Neural progenitor cell (in vitro differentiated cells): ENCODE measurements around the gene GLIPR1. TPM values are rescaled to one million over a fixed set of nuclear protein-coding genes. Genes with fewer than 3 reads are reported as not detected.

Source experiments
- DNase-seq: peaks from one replicate; pipeline ENCODE4 v3.0.0-alpha.2; 2016; ENCODE audit warnings: low spot score
- H2AFZ ChIP-seq: fragments of 200-600 bp; sonication (generic); replicated peaks from 2 replicates; pipeline ENCODE4 v1.6.1; 2016; ENCODE audit warnings: antibody characterized with exemption
- H3F3A ChIP-seq: fragments of 200-600 bp; sonication (generic); 2 replicates; pipeline ENCODE4 v1.6.1; 2016; ENCODE audit warnings: antibody characterized with exemption, low read depth
- H3K27ac ChIP-seq: fragments of 200-600 bp; sonication (generic); 2 replicates; pipeline ENCODE4 v1.5.1; 2016; ENCODE audit warnings: mild to moderate bottlenecking
- H3K27me3 ChIP-seq: fragments of 200-600 bp; sonication (generic); 2 replicates; pipeline ENCODE4 v1.6.1; 2016; ENCODE audit warnings: mild to moderate bottlenecking, moderate library complexity
- H3K36me3 ChIP-seq: fragments of 200-600 bp; sonication (generic); 2 replicates; pipeline ENCODE4 v1.5.1; 2016
- H3K4me1 ChIP-seq: fragments of 200-600 bp; sonication (generic); 2 replicates; pipeline ENCODE4 v1.6.1; 2016; ENCODE audit warnings: mixed run types
- H3K4me2 ChIP-seq: fragments of 200-600 bp; sonication (generic); 2 replicates; pipeline ENCODE4 v1.6.1; 2016
- H3K4me3 ChIP-seq: fragments of 200-600 bp; sonication (generic); 2 replicates; pipeline ENCODE4 v1.5.1; 2016
- H3K79me2 ChIP-seq: fragments of 200-600 bp; sonication (generic); 2 replicates; pipeline ENCODE4 v1.6.1; 2016; ENCODE audit warnings: low read depth
- H3K9ac ChIP-seq: fragments of 200-600 bp; sonication (generic); 2 replicates; pipeline ENCODE4 v1.6.1; 2016
- H3K9me3 ChIP-seq: fragments of 200-600 bp; sonication (generic); 2 replicates; pipeline ENCODE4 v1.5.1; 2016; ENCODE audit warnings: low read depth
- H4K20me1 ChIP-seq: fragments of 200-600 bp; sonication (generic); 2 replicates; pipeline ENCODE4 v1.6.1; 2016; ENCODE audit warnings: low read depth
- H3K27ac Mint-ChIP-seq: 3 replicates; pipeline ENCODE4 v1.8.0; 2021; ENCODE audit warnings: mixed read lengths
- H3K27me3 Mint-ChIP-seq: 2 replicates; pipeline ENCODE4 v1.8.0; 2022; ENCODE audit warnings: low read depth, mild to moderate bottlenecking, inconsistent platforms, moderate library complexity, mixed read lengths; ENCODE audit not compliant: insufficient read depth
- H3K36me3 Mint-ChIP-seq: 3 replicates; pipeline ENCODE4 v1.8.0; 2021; ENCODE audit warnings: mixed read lengths
- H3K4me1 Mint-ChIP-seq: 3 replicates; pipeline ENCODE4 v1.8.0; 2021; ENCODE audit warnings: mixed read lengths
- H3K4me3 Mint-ChIP-seq: 3 replicates; pipeline ENCODE4 v1.8.0; 2021; ENCODE audit warnings: mild to moderate bottlenecking, moderate library complexity, mixed read lengths
- H3K9me3 Mint-ChIP-seq: 3 replicates; pipeline ENCODE4 v1.8.0; 2020; ENCODE audit warnings: mixed read lengths
- EZH2 ChIP-seq: fragments of 200-600 bp; sonication (generic); IDR thresholded peaks from 2 replicates; pipeline ENCODE4 v1.6.1; 2017; ENCODE audit warnings: antibody characterized with exemption, mild to moderate bottlenecking, moderate library complexity
- EZH2phosphoT487 ChIP-seq: fragments of 200-600 bp; sonication (generic); IDR thresholded peaks from 2 replicates; pipeline ENCODE4 v1.6.1; 2017; ENCODE audit warnings: antibody characterized with exemption
- total RNA-seq: library from RNA; depleted of rRNA; stranded (reverse); fragments of >200 nt; gene quantifications from 2 replicates; pipeline ENCODE4 v1.2.3, GENCODE V29; 2015; ENCODE audit warnings: low replicate concordance
- TF ChIP-seq, protein P1 (sequence below): fragments of 200-600 bp; sonication (generic); IDR thresholded peaks from 2 replicates; pipeline ENCODE4 v1.5.1; 2017; ENCODE audit warnings: antibody characterized with exemption, mild to moderate bottlenecking

Gene GLIPR1
- total RNA-seq, 1 donor from 2014 or later: 0.04 TPM

- Histone ChIP-seq H3K27ac (no peak overlapping the region), H3K9ac (no peak overlapping the region), H2AFZ (no peak overlapping the region), H3K4me1 (no peaks in the 10 kb centered on the region), H4K20me1 (no peaks in the 10 kb centered on the region), H3K36me3 (no peaks in the 10 kb centered on the region), H3K4me3 (no peak overlapping the region), H3K27me3 (no peaks in the 10 kb centered on the region), H3K79me2 (no peaks in the 10 kb centered on the region), H3K9me3 (no peaks in the 10 kb centered on the region), H3K4me2 (no peak overlapping the region), H3F3A (no peaks in the 10 kb centered on the region)
- DNase-seq: no peak
- H3K27me3 Mint-ChIP-seq: peaks cover 2% of the 10 kb centered on the region
- no peaks in the 10 kb centered on the region for H3K36me3 Mint-ChIP-seq
- H3K27ac Mint-ChIP-seq: no peak overlapping the region
- no peak overlapping the region for H3K4me3 Mint-ChIP-seq
- peaks cover 6% of the 10 kb centered on the region for H3K4me1 Mint-ChIP-seq
- no peak for TF ChIP-seq EZH2phosphoT487
- TF ChIP-seq, protein P1, sequence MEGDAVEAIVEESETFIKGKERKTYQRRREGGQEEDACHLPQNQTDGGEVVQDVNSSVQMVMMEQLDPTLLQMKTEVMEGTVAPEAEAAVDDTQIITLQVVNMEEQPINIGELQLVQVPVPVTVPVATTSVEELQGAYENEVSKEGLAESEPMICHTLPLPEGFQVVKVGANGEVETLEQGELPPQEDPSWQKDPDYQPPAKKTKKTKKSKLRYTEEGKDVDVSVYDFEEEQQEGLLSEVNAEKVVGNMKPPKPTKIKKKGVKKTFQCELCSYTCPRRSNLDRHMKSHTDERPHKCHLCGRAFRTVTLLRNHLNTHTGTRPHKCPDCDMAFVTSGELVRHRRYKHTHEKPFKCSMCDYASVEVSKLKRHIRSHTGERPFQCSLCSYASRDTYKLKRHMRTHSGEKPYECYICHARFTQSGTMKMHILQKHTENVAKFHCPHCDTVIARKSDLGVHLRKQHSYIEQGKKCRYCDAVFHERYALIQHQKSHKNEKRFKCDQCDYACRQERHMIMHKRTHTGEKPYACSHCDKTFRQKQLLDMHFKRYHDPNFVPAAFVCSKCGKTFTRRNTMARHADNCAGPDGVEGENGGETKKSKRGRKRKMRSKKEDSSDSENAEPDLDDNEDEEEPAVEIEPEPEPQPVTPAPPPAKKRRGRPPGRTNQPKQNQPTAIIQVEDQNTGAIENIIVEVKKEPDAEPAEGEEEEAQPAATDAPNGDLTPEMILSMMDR: peak; percentile 11
- no peaks in the 10 kb centered on the region for H3K9me3 Mint-ChIP-seq
Measured at GRCh38 chr12:75525263-75525662, 44.7 kb downstream of the GLIPR1 start.

DNA sequence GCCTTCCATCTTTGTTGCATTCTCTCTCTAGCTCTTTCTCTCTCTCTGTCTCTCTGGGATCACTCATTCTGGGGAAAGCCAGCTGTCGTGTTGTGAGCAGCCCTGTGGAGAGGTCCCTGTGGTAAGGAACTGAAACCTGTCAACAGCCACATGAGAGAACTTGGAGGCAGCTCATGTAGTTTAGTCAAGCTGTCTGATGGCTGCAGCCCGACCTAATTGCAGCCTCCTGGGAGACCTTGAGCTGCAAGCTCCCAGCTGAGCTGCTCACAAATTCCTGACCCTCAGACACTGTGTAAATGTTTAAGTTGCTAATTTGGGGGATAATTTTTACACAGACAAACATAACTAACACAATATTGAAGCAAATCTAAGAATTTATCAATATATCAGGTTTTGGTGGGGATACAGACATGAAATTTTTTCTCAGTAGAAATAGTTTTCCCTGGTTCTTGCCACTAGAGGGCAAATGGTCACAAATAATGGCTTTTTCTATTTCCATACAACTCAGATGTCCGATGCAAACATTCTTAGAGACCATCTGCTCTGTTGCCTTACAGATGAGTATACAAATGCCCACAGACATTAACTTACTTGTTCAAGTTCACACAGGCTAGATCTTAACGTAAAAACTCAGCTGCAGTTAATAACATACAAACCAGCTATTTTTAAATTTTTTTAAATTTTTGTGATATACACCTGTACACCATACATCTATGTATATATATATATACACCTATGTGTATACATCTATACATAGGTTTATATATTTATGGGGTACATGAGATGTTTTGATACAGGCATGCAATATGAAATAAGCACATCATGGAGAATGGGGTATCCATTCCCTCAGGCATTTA lies 46.3 kb downstream of the GLIPR1 start:
- TF ChIP-seq, protein P1: peak; percentile 83
- no peak for TF ChIP-seq EZH2phosphoT487
- Histone ChIP-seq H3F3A (no peaks in the 10 kb centered on the region), H3K4me3 (no peak overlapping the region), H3K4me1 (no peaks in the 10 kb centered on the region), H3K9ac (no peak overlapping the region), H3K36me3 (no peaks in the 10 kb centered on the region), H3K4me2 (no peak overlapping the region), H3K27ac (no peak overlapping the region), H3K9me3 (no peaks in the 10 kb centered on the region), H3K79me2 (no peaks in the 10 kb centered on the region), H2AFZ (no peak overlapping the region), H4K20me1 (no peaks in the 10 kb centered on the region), H3K27me3 (no peaks in the 10 kb centered on the region)
- H3K27ac Mint-ChIP-seq: no peak overlapping the region
- peaks cover 6% of the 10 kb centered on the region for H3K4me1 Mint-ChIP-seq
- peaks cover 2% of the 10 kb centered on the region for H3K27me3 Mint-ChIP-seq
- H3K9me3 Mint-ChIP-seq: no peaks in the 10 kb centered on the region
- no peaks in the 10 kb centered on the region for H3K36me3 Mint-ChIP-seq
- no peak overlapping the region for H3K4me3 Mint-ChIP-seq
- DNase-seq: peak; percentile 55

GRCh38 chr12:75528272-75528671 lies 47.7 kb downstream of the GLIPR1 start:
- Histone ChIP-seq H3K27ac (no peak overlapping the region), H3K79me2 (no peaks in the 10 kb centered on the region), H2AFZ (no peak overlapping the region), H3K27me3 (no peaks in the 10 kb centered on the region), H3K9ac (no peak overlapping the region), H4K20me1 (no peaks in the 10 kb centered on the region), H3K9me3 (no peaks in the 10 kb centered on the region), H3K4me3 (no peak overlapping the region), H3K4me2 (no peak overlapping the region), H3K36me3 (no peaks in the 10 kb centered on the region), H3K4me1 (no peaks in the 10 kb centered on the region), H3F3A (no peaks in the 10 kb centered on the region)
- no peaks in the 10 kb centered on the region for H3K9me3 Mint-ChIP-seq
- no peaks in the 10 kb centered on the region for H3K27me3 Mint-ChIP-seq
- peaks cover 6% of the 10 kb centered on the region for H3K4me1 Mint-ChIP-seq
- H3K4me3 Mint-ChIP-seq: no peak overlapping the region
- no peak overlapping the region for H3K27ac Mint-ChIP-seq
- H3K36me3 Mint-ChIP-seq: no peaks in the 10 kb centered on the region
- TF ChIP-seq EZH2phosphoT487 (no peak), EZH2 (no peak)
- TF ChIP-seq, protein P1: no peak
- no peak for DNase-seq
